GM21423 (cell line): ENCODE results near the gene ZNF595.
"Not testable (repeated sequence)": the region's sequence is repeated elsewhere in the genome, so short reads cannot be mapped to it uniquely, and the experiment has no call there.

ENCODE experiments used
- ATAC-seq: cut with Tn5 transposase; IDR thresholded peaks from one replicate; pipeline ENCODE4 v1.9.1; 2021; ENCODE audit warnings: mild to moderate bottlenecking, moderate library complexity; ENCODE audit not compliant: unreplicated experiment

Gene ZNF595

DNA sequence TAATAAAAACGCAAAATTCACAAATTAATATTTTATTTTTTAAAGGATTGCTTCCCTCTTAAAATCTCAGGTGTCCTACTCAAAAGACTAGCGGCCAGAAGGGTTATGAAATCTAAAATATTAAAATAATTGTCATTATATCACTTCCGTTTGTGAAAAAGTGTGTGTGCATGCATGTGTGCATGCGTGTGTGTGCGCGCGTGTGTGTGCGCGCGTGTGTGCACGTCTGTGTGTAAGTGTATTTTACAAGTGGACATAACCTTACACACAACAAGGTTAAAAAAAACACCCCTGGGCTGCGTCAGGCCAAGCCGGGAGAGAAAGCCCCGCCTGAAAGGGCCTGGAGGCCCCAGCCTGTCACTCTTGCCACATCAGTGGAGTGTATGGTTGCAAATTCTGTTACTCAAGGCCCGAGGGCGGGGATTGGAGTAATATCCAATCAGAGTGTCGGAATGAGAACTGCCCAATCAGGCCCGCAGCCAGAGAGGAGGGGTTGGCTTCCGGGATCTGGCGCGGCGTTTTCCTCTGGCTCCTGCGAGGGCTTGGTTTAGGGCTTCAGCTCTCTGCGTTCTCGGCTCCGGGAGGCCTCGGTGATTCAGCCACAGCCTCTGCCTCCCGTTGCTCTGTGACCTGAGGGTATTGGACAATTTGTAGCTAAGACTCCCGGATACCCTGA is at the start of gene ZNF595:
Gene ZNF595, plus strand, starts transcription at position 518 of the 676 bp plus-strand sequence. CDS start 168 bp downstream, outside the sequence.
- ATAC-seq = peak; percentile 67

DNA sequence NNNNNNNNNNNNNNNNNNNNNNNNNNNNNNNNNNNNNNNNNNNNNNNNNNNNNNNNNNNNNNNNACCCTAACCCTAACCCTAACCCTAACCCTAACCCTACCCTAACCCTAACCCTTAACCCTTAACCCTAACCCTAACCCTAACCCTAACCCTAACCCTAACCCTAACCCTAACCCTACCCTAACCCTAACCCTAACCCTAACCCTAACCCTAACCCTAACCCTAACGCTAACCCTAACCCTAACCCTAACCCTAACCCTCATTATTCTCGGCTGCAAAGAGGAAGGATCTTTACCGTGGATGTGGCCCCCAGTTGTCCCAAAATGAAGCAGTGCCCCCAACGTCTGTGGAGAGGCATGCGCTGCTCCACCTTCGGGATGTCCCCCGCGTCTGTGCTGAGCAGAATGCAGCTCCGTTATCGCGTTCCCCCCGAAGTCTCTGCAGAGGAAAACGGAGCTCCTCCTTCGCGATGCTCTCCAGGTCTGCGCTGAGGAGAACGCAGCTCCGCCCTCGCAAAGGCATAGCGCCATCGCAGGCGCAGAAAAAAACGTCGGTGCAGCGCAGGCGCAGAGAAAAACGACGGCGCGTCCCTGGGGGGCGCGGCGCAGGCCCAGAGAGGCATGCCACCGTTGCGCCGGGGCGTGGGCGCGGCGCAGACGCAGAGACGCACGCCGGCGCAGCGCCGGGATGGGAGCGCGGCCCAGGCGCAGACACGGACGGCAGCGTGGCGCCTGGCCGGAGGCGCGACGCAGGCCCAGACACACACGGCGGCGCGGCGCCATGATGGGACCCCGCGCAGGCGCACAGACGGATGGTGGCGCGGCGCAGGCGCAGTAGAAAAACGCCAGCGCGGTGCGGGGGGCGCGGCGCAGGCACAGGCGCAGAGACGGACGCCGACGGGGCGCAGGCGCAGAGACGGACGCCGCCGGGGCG is 42.9 kb upstream of the ZNF595 start:
- ATAC-seq = not testable (repeated sequence)

DNA sequence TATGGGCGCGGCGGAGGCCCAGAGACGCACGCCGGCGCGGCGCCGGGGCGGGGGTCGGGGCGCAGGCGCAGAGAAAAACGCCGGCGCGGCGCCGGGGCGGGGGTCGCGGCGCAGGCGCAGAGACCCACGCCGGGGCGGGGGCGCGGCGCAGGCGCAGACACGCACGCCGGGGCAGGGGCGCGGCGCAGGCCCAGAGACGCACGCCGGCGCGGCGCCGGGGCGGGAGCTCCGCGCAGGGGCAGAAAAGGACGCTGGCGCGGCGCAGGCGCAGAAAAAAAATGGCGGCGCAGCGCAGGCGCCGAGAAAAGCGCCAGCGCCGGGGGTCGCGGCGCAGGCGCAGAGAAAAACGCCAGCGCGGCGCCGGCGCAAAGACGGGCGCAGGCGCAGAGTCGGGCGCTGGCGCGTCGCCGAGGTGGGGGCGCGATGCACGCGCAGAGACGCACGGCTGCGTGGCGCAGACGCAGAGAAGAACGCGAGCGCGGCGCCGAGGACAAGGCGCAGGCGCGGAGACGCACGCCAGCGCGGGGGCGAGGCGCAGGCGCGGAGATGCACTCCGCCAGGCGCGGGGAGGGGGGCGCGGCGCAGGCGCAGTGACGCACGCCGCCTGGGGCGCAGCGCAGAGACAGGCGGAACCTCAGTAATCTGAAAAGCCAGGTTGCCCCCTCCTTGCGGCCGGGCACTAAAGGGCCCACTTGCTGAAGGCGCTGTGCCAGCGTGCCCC is 41.9 kb upstream of the ZNF595 start:
- ATAC-seq = not testable (repeated sequence)

DNA sequence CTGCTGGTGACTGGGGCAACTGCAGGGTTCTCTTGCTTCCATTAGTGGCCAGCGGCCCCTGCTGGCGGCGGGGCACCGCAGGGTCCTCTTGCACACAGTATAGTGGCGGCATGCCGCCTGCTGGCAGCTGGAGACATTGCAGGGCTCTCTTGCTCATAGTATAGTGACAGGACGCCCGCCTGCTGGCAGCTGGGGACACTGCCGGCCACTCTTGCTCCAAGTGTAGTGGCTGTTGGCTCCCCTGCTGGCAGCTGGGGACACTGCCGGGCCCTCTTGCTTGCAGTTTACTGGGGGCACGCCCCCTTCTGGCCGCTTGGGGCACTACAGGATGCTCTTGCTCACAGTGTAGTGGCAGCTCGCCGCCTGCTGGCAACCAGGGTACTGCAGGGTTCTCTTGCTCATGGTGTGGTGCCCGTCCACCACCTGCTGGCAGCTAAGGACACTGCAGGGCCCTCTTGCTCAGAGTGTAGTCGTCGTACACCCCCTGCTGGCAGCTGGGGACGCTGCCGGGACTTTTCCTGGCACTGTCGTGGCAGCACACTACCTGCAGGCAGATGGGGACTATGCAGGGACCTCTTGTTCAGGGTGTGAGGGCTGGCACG is 41.2 kb upstream of the ZNF595 start:
- peak; percentile 97 for ATAC-seq

DNA sequence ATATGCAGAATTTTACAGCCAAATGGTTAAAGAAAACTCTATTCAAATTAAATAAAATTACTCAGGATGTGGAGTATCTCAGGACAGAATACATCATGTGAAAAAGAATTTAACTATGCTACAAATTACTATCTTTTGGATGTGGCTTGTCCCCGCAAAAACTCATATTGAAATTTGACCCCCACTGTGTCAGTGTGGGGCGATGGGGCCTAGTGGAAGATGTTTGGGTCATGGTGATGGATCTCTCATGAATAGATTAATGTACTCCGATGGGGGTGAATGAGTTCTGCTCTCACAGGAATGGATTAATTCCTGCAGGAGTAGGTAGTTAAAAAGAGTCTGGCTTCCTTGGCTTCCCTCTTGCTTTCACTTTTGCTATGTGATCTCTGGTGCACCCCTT is 35.0 kb upstream of the ZNF595 start:
- not testable (repeated sequence) for ATAC-seq

DNA sequence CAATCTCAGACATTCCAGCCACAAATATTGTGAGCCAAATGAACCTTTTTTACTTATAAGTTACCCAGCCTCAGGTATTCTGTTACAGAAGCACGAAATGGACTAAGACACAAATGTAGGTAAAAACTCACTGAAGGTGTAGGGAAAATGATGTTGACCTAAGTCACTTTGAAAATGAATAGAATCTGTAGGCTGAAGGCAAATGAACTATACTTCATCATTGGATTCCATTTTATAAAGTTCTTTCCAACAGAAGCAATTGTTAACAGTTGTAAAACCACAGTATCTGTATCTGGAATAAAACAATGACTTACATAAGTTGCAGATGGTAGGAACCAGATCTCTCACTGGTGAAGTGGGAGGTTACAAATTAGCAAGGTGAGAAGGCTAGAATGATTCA is 34.5 kb upstream of the ZNF595 start:
- not testable (repeated sequence) for ATAC-seq

DNA sequence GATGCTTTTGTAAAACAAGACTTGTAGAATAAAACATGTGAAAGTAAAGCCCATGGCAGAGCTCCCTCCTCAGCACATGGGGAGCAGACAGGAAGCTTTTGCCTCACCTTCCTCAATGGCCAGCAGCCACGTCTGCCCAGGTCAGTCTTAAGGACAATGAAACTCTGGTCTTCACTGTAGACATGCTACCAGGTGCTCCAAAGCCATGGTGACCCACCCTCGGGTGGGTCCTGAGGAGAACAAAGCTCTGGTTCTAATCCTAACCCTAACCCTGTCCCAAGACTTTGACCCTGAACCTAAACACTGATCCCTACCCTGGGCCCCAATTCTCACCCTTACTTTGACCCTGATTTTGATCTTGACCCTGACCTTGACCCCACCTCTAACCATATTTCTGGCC is 30.2 kb upstream of the ZNF595 start:
- ATAC-seq = not testable (repeated sequence)

DNA sequence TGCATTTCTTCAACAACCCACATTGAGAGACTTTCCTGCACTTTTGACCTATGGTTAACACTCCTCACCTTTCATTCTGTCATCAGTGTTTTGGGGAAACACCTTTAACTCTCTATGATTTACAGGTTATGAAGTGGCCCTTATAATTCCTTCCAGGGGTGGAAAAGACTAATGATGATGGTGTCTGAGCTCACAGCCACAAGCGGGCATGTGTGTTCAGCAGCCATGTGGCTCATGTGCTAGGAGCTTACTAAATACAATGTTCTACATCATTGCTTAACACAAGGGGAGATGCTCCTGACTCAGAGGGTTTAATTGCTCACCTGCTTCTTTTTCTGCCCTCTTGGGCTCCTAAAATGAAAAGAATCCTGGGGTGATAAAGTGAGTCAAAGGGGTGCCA is 28.8 kb upstream of the ZNF595 start:
- not testable (repeated sequence) for ATAC-seq

DNA sequence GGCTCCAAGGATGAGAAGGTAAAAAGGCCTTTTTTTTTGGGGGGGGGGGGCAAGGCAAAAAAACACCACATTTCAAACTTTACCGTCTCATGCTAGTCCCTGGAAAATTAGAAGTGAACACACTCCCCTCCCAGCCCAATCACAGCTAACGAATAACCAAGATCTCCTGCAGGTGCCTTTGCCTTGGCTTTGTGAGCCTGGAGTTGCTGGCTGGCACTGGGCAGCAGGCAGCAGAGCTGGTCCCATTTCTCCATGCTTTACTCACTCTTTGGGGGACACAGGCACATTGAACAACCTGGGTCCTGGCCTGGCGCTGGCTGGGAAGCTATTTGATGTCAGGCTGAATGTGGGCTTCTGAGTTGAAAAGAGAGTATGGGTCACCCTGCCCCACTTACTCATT is 25.6 kb upstream of the ZNF595 start:
- ATAC-seq = not testable (repeated sequence)

DNA sequence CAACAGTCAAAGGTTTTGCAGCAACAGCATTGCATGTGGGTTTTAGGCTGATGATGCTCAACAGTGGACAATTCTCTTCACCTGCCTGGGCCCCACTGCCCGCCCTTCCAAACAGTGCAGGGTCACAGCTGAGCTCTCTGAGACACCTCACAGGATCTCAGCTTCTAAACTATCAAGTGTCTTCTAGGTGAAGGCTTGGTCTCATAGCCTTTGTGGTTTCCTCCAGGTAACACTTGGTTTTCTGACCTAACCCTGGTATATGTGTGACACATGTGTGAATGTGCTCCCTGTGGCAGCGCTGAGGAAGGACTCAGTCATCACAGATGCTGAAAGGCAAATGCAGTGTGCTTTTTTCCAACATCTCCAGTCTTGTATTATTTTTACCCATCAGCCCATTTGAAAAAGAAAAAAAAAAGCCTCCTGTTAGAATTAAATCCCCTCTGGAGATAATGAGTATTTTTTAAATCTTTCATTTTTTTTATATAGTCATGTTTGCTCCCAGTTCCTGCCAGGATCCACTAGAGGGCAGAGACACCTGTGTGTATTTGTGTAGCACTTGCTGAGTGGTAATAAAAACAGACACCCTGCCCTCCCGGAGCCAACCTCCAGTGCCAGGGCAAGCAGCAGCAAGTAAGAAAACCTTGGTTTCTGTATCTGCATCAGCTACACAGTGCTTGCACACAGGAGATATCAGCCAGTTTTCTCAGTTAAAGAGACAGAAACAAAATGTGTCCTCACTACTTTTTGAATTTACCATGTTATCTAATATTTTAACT is 24.2 kb upstream of the ZNF595 start:
- ATAC-seq = not testable (repeated sequence)

DNA sequence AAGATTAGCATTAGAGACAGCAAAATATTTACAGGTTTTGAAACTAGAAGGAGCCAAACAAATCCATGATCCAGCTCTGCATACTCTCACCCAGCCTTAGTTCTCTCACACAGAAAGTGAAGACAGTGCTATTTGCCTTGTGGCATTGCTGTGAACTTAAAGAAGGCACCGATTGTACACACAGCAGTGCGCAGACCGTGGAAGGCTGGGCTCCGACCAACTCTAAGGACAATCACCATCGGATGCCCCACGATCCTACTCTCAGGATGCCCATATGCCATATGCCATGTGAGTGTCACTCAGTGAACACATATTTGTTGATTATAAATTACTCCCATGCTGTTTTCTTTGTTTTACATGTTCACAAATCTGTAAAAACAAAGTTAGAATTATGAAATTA is 19.8 kb upstream of the ZNF595 start:
- not testable (repeated sequence) for ATAC-seq

DNA sequence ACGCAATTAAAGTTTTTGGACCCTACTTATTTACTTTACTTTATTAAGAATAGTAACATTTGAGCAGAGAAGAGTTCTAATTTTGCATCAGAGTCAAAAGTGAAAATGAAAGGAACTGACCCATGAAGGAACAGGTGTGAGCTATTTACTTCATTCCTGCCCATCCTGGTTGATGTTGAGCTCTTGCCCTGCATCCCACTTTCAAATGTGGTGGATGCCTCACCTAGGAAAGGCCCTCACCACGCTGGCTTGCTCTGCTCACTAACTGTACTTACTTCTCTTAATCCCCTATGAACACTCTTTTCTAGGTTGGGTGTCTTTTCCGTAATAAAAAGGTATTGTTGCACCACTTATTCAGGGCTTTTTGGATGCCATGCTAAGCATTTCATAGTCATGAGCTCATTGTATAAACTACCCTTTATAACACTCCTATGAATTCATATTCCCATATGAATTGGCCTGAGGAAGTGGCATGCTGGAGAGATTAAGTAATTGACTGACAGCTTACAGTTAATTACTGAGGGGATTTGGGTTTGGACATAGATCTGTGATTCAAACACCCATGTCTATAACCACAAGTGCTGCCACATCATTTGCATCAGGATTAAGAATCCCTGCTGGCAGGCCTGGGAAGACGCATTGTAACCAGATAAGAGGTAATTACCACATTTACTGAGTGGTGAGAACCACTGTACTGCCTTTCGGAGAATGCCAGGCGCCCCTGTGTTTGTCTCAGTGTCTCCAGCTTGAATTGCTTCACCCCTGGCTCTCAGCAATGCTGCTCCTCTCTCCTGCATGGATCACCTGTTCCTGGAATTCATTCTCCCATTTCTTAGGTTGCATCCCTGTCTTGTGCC is 16.3 kb upstream of the ZNF595 start:
- not testable (repeated sequence) for ATAC-seq

DNA sequence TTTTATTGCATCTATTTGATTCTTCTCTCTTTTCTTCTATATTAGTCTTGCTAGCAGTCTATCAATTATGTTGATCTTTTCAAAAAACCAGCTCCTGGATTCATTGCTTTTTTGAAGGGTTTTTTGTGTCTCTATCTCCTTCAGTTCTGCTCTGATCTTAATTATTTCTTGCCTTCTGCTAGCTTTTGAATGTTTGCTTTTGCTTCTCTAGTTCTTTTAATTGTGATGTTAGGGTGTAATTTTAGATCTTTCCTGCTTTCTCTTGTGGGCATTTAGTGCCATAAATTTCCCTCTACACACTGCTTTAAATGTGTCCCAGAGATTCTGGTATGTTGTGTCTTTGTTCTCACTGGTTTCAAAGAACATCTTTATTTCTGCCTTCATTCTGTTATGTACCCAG is 14.9 kb upstream of the ZNF595 start:
- not testable (repeated sequence) for ATAC-seq

DNA sequence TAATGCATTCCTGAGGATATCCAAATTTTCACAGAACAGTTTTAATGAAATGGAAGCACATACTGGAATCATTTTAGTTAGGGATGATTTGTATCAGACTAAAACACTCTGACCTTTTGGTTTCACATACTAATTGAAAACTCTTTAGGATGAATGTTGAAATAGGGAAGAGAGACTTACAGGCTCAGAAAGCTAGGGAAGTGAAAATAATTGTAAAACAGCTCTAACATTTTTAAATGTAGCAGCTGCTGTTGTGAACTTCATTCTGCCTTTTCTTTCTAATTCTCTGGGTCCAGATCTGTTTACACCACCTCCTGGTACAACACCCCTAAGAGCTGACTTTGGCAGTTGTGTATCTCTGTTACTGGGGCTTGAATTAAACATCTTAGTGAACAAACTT is 9.7 kb upstream of the ZNF595 start:
- not testable (repeated sequence) for ATAC-seq

DNA sequence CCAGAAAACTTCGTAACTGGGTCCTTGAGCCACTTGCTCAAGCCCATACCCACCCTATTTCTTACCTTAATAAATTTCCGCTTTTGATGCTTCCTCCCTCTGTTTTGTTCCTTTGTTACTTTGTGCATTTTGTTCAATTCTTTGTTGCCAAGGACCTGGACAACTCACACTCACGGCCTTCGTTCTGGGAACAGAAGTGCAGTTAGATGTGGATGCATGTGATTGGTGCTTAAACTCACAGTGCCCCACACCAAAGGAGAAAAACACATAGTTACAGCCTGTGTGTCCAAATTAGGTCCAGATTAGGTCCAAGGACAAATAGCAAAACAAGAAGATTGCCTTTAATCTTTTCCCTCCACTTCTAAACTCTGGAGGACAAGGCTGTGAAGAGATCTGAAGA is 1.9 kb upstream of the ZNF595 start:
- not testable (repeated sequence) for ATAC-seq

DNA sequence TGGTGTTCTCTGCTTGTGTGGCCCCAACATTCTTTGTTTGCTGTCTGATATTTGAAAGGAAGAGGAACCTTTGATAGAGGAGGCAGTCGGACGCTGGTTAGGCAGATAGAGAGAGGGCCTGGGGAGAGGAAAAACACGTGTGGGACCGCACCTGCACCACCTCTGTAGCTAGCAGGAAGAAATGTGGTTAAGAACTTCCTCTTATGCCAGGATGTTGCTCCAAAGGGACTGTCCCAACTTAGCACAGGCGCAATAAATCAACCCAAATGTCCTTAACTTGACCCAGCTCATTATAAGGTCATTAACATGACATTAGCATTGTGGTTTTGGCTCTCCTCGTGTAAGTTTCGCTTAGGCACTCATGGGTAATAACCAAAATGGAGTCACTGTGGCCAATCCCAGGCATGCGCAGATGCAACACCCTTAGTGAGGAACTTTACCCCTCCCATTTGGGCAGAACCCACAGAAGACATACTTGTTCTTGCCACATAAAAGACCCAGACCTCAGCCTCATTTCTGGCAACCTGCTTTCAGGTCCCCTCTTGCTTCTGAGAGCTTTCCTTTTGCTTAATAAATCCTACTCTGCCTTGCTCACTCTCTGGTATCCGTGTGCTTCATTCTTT is 1.4 kb upstream of the ZNF595 start:
- ATAC-seq = peak; percentile 56

DNA sequence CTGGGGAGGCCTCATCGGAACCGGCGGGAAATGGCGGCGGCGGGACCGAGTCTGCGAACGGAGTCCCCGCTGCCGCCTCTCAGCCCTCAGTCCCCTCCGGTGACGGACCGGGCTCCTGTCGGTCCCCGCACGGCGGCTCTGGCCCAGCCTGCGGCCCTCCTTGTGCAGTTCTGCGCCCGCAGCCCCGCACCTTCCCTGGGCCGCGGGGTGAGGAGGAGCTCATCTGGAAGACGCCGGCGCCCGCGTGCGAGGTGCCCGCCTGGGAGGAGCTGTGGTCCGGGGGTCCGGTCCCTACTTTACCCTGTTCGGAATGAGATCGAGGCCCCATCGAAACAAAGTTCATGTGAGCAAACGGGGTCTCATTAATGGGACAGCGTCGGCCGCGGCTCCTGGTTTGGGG is 400 bp downstream of the ZNF595 start:
- not testable (repeated sequence) for ATAC-seq

DNA sequence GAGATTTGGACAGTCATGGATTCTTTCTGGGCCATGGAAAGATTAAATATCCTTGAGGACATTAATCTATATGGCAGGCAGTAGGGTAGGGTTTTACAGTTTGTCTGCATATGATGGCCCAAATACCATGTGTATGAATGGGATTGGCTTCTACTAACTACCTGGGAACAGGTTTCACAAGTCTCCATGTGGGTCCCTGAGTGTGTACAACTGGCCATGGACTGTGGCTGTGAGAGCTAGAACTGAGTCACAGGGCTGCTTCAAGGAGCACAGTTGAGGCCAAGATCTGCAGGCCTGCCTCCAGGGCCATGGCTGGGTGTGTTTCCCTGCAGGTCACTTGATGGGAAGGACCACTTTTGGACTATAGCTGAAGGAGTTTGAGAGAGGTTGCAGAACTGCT is 11.6 kb downstream of the ZNF595 start:
- not testable (repeated sequence) for ATAC-seq

DNA sequence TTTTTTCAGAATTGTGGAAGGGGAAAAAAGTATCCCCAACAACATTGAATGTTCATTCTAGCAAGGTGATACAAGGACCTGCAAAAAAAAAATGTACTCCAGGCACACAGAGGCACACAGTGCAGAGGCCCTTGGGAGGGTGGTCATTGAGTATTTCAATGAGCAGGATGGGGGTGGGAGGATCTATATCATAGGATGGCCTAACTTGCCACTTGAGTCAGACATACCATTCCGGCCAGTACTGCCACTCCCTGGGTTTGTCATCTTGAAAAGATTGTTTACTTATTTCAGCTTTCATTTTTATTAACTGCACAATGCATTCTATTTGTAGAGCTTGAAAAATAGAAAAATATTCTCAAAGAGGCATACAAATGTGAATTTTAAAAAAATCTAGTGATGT is 18.7 kb downstream of the ZNF595 start:
- ATAC-seq = no peak
